Renal cortex interstitium (tissue), 15 donors: Measurements from ENCODE around the gene FBXO36. TPM values are rescaled to one million over a fixed set of nuclear protein-coding genes. Genes with fewer than 3 reads are reported as not detected.
A peak's percentile ranks its signal among the peaks of the same experiment; 100 is the strongest.
"Not testable (repeated sequence)": the region's sequence is repeated elsewhere in the genome, so short reads cannot be mapped to it uniquely, and the experiment has no call there.

Experiments used
- DNase-seq, 11 donors: peaks; one replicate each; pipeline ENCODE4 v3.0.0-alpha.2; 2013; ENCODE audit warnings: low read depth in 9 of 11, low spot score in 4 of 11; ENCODE audit errors: extremely low read depth in 1 of 11
- long read RNA-seq, 16 experiments: transcript quantifications; one replicate each; lab custom pipeline, GENCODE V29; 2026
- polyA plus RNA-seq, 3 donors: library from polyadenylated mRNA; unstranded; fragments of 120-200 nt; gene quantifications; one replicate each; pipeline ENCODE4 v1.2.1, GENCODE V29; 2013; ENCODE audit not compliant: insufficient read length in 3 of 3

Gene FBXO36
- polyA plus RNA-seq = 1 to 10 TPM; 5.8 to 6.9 (median 6.4) TPM
- long read RNA-seq, donor 1, partial matches to known transcripts = 0 of 2 reads
- long read RNA-seq, donor 1, other reads (novel, unspliced or antisense) = 0 of 2 reads
- long read RNA-seq, donor 2, partial matches to known transcripts = 0 of 4 reads
- long read RNA-seq, donor 2, other reads (novel, unspliced or antisense) = 0 of 4 reads
- long read RNA-seq, donor 3, partial matches to known transcripts = 5 of 7 reads
- long read RNA-seq, donor 3, other reads (novel, unspliced or antisense) = 0 of 7 reads
- long read RNA-seq, donor 4, partial matches to known transcripts = 0 of 3 reads
- long read RNA-seq, donor 4, other reads (novel, unspliced or antisense) = 0 of 3 reads
- long read RNA-seq, donor 5 = 0 reads
- long read RNA-seq, donor 6, partial matches to known transcripts = 8 of 8 reads
- long read RNA-seq, donor 6, other reads (novel, unspliced or antisense) = 0 of 8 reads
- long read RNA-seq, donor 7, partial matches to known transcripts = 0 of 2 reads
- long read RNA-seq, donor 7, other reads (novel, unspliced or antisense) = 0 of 2 reads
- long read RNA-seq, donor 8, transcript FBXO36-201 (4 exons, 2,810 nt) = major isoform, 6 of 6 reads
- long read RNA-seq, donor 8, partial matches to known transcripts = 0 of 6 reads
- long read RNA-seq, donor 8, other reads (novel, unspliced or antisense) = 0 of 6 reads
- long read RNA-seq, donor 9, partial matches to known transcripts = 0 of 2 reads
- long read RNA-seq, donor 9, other reads (novel, unspliced or antisense) = 0 of 2 reads
- long read RNA-seq, donor 10, partial matches to known transcripts = 0 of 3 reads
- long read RNA-seq, donor 10, other reads (novel, unspliced or antisense) = 0 of 3 reads
- long read RNA-seq, donor 11, partial matches to known transcripts = 0 of 5 reads
- long read RNA-seq, donor 11, other reads (novel, unspliced or antisense) = 0 of 5 reads
- long read RNA-seq, donor 12, partial matches to known transcripts = 0 of 2 reads
- long read RNA-seq, donor 12, other reads (novel, unspliced or antisense) = 0 of 2 reads
- long read RNA-seq, donor 13, transcript FBXO36-201 (4 exons, 2,810 nt) = major isoform, 10 of 10 reads
- long read RNA-seq, donor 13, partial matches to known transcripts = 0 of 10 reads
- long read RNA-seq, donor 13, other reads (novel, unspliced or antisense) = 0 of 10 reads
- long read RNA-seq, donor 14, partial matches to known transcripts = 0 of 5 reads
- long read RNA-seq, donor 14, other reads (novel, unspliced or antisense) = 0 of 5 reads
- long read RNA-seq, donor 15, partial matches to known transcripts = 0 of 2 reads
- long read RNA-seq, donor 15, other reads (novel, unspliced or antisense) = 0 of 2 reads
- long read RNA-seq, donor 16, transcript FBXO36-201 (4 exons, 2,810 nt) = major isoform, 5 of 5 reads
- long read RNA-seq, donor 16, partial matches to known transcripts = 0 of 5 reads
- long read RNA-seq, donor 16, other reads (novel, unspliced or antisense) = 0 of 5 reads

GRCh38 chr2:229922449-229923386 lies at the start of gene FBXO36:
Gene FBXO36, plus strand, starts transcription at chr2:229922503. Its CDS starts 11 bp downstream, at chr2:229922514.
- peak in 3 of 11 donors; percentile 10 to 36 (median 15) for DNase-seq

GRCh38 chr2:229873123-229873581 lies 49.2 kb upstream of the FBXO36 start:
- no peak for DNase-seq

- no peak for DNase-seq
Measured at GRCh38 chr2:229874647-229875046, 47.7 kb upstream of the FBXO36 start.

GRCh38 chr2:229875549-229875948 lies 46.8 kb upstream of the FBXO36 start:
- no peak for DNase-seq

GRCh38 chr2:229879191-229879950 lies 42.9 kb upstream of the FBXO36 start:
- DNase-seq = no peak

- DNase-seq = no peak
Measured at GRCh38 chr2:229880892-229881586, 41.3 kb upstream of the FBXO36 start.

- DNase-seq = no peak
Measured at GRCh38 chr2:229882583-229882982, 39.7 kb upstream of the FBXO36 start.

GRCh38 chr2:229884775-229885699 lies 37.3 kb upstream of the FBXO36 start:
- DNase-seq = no peak

GRCh38 chr2:229887441-229887840 lies 34.9 kb upstream of the FBXO36 start:
- no peak for DNase-seq

GRCh38 chr2:229888031-229888430 lies 34.3 kb upstream of the FBXO36 start:
- DNase-seq = no peak

- DNase-seq = no peak
Measured at GRCh38 chr2:229889023-229889422, 33.3 kb upstream of the FBXO36 start.

GRCh38 chr2:229896857-229897256 lies 25.4 kb upstream of the FBXO36 start:
- no peak for DNase-seq

GRCh38 chr2:229899604-229900003 lies 22.7 kb upstream of the FBXO36 start:
- DNase-seq = no peak

- no peak for DNase-seq
Measured at GRCh38 chr2:229900012-229900411, 22.3 kb upstream of the FBXO36 start.

GRCh38 chr2:229900514-229900913 lies 21.8 kb upstream of the FBXO36 start:
- not testable (repeated sequence) for DNase-seq
